GM10847 (cell line): Measurements from ENCODE around the gene SLC17A7.
A peak's percentile ranks its signal among the peaks of the same experiment; 100 is the strongest.

ENCODE experiments used
- POLR2A ChIP-seq: IDR thresholded peaks from 2 replicates; pipeline ENCODE4 v1.6.1; 2011; ENCODE audit not compliant: insufficient read length; ENCODE audit errors: extremely low read depth

The SLC17A7 gene

GRCh38 chr19:49455773-49456172 lies 14.4 kb upstream of the SLC17A7 start:
- TF ChIP-seq POLR2A: no peak

DNA sequence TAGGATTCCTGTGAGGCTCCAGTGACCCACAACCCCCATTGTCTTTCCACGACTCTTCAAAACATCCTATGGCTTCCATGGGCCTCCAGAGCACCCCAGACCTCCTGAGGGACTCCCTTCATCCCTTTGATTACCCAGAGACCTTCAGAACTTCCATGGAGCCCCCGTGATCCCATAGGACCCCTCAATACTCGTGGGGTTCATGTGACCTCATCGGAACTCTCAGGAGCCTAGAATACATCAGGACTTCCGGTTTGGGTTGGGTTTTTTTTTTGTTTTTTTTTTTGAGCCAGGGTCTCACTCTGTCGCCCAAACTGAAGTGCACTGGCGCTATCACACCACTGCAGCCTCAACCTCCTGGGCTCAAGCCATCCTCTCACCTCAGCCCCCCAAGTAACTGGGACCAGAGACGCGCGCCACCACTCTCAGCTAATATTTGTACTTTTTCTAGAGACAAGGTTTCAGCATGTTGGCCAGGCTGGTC lies 12.5 kb upstream of the SLC17A7 start:
- no peak for TF ChIP-seq POLR2A

- TF ChIP-seq POLR2A: peak; percentile 91
These were observed 11.9 kb upstream of the SLC17A7 start, which contains the start of gene ALDH16A1 for GRCh38 chr19:49453013-49453756. Gene ALDH16A1, plus strand, starts transcription at chr19:49453225. Its CDS starts 107 bp downstream, at chr19:49453332.

GRCh38 chr19:49451430-49452181 lies 10.3 kb upstream of the SLC17A7 start, which contains the start of gene PIH1D1:
Gene PIH1D1, minus strand, starts transcription at chr19:49451814. Its CDS starts 240 bp downstream, at chr19:49451574.
- peak; percentile 52 for TF ChIP-seq POLR2A

DNA sequence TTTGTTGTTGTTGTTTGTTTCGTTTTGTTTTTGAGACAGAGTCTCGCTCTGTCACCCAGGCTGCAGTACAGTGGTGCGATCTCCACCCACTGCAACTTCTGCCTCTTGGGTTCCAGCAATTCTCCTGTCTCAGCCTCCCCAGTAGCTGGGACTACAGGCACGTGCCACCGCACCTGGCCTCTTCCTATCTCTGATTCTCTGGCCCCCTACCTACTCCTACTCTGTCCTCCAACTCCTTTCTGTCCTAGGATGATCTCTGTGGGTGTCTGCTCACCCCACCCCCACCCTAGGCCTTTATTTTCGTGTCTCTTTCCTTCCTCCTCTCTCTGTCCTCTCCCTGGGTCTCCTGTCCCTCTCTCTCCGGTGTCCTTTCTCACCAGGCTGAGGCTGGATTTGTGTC lies 9.1 kb upstream of the SLC17A7 start:
- no peak for TF ChIP-seq POLR2A

- TF ChIP-seq POLR2A: no peak
These were observed 7.1 kb upstream of the SLC17A7 start for GRCh38 chr19:49448432-49448786.

DNA sequence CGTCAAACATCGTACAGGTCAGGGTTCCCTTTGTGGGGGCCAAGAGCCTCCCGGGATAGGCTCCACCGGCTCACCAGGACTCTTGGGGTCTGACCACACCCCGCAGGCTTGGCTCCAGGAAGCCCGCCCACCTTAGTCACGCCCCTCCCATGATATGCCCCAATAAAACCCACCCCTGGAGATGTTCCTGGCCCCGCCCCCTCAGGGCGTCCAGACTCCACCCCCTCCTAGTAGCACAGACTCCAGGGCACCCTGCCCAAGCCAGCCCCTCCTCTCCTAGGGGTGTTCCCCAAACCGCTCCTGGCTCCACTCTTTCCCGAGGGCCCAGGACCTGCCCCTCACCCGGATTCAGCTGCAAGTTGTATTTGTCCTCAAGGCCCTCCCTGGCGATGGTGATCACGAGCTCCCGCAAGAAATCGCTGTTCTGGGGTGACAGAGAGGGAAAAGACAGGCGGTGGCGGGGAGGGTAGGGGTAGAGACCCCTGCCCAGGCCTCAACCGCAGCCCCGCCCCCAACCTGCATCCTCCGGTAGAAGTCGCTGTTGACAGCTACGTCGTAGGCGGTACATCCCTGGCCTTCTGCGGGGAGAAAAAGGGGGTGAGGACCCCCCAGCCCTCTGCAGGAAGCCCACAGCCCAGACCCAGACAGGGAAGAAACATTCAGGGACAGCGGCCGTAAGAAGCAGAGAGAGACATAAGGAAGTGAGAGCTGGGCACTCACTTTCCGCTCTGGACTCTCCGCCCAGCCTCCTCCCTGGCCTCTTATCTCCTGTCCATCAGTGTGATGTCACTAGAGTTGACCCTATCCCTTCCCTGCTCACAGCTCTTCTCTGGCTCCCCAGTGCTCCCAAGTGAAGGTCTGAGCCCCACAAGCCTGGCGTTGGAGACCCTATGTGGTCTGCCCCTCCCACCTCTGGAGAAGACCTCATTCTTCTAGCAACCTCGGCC lies 6.4 kb upstream of the SLC17A7 start:
- TF ChIP-seq POLR2A: no peak

- no peak for TF ChIP-seq POLR2A
These were observed 4.7 kb upstream of the SLC17A7 start for GRCh38 chr19:49445997-49446396.

DNA sequence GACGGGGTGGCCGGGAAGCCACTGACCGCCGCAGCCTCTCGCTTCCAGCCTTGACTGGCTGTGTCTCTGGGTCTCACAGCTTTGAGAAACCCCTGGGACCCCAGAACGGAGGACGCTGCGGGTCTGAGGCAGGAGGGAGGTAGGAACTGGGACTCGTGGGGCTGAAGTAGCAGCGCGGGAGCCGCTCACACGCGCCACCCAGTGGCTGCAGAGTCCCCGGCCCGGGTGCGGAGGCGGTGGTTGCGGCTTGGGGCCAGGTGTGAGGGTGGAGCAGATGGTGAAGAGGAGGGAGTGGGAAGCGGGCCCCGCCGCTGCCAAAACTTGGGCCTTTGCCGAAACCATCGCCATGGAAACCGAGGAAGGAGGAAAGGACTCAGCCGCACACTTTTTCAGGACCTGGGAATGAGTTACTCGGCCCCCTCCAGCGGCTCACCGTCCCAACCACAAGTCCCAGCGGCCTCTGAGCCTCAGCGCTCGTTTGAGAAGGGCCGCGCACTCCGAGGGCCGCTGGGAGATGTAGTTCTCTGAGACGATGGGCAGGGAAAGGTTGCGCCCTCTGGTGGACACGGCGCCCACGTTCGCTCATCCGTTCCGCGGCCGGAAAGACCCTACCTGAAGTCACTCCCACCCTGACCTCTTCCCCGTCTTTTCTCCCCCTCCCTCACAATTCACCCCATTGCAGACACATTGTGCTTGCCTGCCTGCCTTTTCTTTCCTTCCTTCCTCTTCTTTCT lies 2.2 kb upstream of the SLC17A7 start:
- TF ChIP-seq POLR2A: no peak

DNA sequence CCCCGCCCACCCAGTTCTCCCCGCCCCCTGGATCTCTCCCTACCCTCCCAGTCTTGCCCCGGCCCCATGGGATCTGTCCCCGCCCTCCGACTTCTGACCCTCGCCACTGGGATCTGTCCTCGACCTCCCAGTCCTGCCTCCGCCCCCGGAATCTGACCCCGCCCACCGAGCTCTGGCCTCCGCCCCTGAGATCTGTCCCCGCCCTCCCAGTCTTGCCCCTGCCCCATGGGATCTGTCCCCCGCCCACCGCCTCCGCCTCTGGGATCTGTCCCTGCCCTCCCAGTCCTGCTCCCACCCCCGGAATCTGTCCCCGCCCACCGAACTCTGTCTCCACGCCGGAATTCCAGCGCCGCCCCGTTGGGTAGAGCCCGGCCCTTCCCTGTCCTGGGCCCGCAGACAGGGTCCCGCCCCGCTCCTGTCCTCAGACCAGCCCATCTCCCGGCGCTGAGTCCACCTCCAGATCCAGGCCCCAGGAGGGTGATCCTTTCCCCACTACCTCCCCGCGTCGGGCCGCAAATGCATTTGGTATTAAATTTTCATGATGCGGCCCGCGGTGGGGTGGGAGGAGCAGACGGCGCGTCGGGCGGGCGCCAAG lies 1.5 kb upstream of the SLC17A7 start:
- no peak for TF ChIP-seq POLR2A

GRCh38 chr19:49442354-49442753 lies 1.0 kb upstream of the SLC17A7 start:
- TF ChIP-seq POLR2A: no peak

DNA sequence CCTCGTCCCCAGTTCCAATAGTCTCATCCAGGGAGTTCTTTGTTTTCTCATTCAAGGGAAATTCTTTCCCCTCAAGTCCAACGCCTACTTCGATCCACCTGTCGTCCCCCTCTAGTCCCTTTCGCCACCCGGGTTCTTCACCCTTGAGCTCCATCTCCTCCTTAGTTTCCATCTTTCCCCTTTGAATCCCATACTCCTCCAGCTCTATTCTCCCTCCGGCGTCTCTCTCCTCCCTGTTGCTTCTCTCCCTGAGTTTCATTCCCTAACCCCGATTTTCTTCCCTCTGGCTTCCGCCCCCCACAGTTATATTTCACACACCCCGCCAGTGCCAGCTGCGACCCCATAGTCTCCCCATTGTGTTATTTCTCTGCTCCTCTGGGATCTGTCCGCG lies 628 bp upstream of the SLC17A7 start:
- no peak for TF ChIP-seq POLR2A

GRCh38 chr19:49440439-49441209 lies 703 bp downstream of the SLC17A7 start:
- TF ChIP-seq POLR2A: no peak

DNA sequence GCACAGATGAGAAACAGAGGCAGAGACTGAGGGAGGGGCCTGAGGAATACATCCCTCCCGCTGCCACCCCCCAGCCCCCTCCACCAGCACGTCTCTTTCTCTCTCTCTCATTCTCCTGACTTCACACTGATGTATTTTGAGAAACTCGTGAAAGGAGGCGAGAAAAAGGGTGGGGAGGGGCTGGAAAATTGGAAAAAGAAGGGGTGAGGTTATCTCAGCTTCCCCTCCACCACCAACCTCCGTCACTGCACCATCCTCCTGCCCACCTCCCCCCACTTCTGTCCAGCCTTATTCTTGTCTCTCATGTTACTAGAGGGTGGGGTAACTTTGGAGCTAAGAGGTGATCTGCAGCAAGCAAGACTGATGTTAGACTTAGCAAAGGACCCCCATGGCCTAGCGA lies 1.5 kb downstream of the SLC17A7 start:
- TF ChIP-seq POLR2A: no peak

DNA sequence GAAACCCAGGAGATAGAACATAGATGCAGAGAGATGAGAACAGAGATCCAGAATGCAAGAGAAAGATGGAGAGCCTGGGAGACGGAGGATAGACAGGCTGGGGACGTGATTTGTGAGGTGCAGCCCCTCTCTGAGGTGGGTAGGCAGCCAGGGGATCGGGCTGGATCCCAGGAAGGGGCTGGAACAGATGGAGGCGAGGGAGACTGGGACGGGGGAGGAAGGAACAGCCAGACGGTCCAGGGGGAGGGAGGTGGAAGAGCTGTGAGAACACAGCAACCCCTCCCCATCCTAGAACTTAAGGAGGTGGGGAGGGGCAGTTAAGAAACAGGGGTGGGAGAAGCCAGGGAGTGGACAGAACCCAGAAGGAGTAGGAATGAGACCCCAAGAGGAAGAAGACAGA lies 3.1 kb downstream of the SLC17A7 start:
- no peak for TF ChIP-seq POLR2A
